ENCODE results near the gene SPOCK3. TPM values are rescaled to one million over a fixed set of nuclear protein-coding genes. Genes with fewer than 3 reads are reported as not detected.

SPOCK3 gene
- total RNA-seq, 4 donors from 2014 or later: not detected

DNA sequence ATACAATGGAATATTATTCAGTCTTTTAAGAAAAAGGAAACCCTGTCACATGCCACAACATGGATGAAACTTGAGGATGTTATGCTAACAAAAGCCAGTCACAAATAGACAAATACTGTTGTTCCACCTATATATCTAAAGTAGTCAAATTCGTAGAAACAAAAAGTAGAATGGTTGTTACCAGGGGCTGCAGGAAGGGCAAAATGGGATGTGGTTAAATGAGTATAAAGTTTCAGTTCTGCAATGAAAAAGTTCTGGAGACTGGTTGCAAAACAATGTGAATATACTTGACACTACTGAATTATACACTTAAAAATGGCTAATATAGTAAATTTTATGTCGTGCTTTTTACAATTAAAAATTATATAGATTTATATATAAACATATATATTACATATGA is 12.2 kb downstream of the SPOCK3 start:
- intact Hi-C loops (cut with DNase I; ENCODE audit: low total_unique reads): no loop called here
- no peak for DNase-seq (ENCODE audit: low spot score in 2 of 2)
- no peak for TF ChIP-seq POLR2A (IDR thresholded peaks at IDR 0.05)
- TF ChIP-seq, protein P1, sequence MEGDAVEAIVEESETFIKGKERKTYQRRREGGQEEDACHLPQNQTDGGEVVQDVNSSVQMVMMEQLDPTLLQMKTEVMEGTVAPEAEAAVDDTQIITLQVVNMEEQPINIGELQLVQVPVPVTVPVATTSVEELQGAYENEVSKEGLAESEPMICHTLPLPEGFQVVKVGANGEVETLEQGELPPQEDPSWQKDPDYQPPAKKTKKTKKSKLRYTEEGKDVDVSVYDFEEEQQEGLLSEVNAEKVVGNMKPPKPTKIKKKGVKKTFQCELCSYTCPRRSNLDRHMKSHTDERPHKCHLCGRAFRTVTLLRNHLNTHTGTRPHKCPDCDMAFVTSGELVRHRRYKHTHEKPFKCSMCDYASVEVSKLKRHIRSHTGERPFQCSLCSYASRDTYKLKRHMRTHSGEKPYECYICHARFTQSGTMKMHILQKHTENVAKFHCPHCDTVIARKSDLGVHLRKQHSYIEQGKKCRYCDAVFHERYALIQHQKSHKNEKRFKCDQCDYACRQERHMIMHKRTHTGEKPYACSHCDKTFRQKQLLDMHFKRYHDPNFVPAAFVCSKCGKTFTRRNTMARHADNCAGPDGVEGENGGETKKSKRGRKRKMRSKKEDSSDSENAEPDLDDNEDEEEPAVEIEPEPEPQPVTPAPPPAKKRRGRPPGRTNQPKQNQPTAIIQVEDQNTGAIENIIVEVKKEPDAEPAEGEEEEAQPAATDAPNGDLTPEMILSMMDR (IDR thresholded peaks at IDR 0.05): no peak
- WGBS, 2 donors: 73 to 82% methylated on average over 2 of the region's 2 CpGs
- no peak overlapping the region for H3K4me3 ChIP-seq (ENCODE audit: low read depth, poor library complexity, severe bottlenecking)

DNA sequence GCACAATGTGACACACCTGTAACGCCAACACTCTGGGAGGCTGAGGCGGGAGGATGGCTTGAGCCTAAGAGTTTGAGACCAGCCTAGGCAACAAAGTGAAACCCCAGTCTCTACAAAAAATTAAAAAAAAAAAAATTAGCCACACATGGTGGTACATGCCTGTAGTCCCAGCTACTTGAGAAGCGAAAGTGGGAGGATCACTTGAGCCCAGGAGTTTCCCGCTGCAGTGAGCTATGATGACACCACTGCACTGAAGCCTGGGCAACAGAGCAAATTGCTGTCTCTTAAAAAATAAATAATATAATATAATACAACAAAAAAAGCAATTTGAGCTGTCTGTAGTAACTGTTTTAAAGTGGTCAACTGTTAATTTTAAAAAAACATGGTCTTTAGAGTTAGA is 13.2 kb downstream of the SPOCK3 start:
- H3K4me3 ChIP-seq (ENCODE audit: low read depth, poor library complexity, severe bottlenecking): no peak overlapping the region
- TF ChIP-seq POLR2A (IDR thresholded peaks at IDR 0.05): no peak
- TF ChIP-seq, protein P1 (IDR thresholded peaks at IDR 0.05): no peak
- no peak for DNase-seq (ENCODE audit: low spot score in 2 of 2)
- intact Hi-C loops (cut with DNase I; ENCODE audit: low total_unique reads): no loop called here
- 90 to 94% methylated on average over 4 of the region's 4 CpGs for WGBS, 2 donors

DNA sequence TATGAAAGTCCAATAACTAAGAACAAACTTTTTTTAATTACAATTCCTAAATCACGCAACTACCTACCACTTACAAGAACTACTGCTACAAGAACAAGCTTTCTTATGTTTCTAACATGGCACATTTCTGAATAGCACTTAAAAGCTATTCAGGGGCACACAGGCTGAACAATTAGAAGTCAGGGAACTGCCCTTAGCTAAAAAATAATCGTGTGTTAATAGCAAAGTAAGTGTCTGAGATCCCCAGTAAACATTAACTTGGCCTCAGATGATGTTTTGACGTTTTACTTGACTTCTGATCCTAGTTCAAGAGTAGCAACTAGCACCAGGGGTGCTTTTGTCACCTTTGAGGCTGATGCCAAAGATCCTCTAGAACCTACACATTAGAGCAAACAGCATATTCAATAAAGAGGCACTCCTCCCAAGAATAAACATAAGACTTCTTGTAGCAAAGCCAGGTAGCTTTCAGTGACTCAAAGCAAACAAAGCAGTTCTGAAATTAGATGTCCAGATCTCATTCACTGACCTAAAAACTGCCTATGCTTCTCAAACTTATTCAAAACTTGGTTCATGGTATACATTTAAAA is 16.2 kb downstream of the SPOCK3 start:
- DNase-seq (ENCODE audit: low spot score in 2 of 2): no peak
- intact Hi-C loops (cut with DNase I; ENCODE audit: low total_unique reads): no loop called here
- TF ChIP-seq POLR2A (IDR thresholded peaks at IDR 0.05): no peak
- TF ChIP-seq, protein P1 (IDR thresholded peaks at IDR 0.05): no peak
- no peak overlapping the region for H3K4me3 ChIP-seq (ENCODE audit: low read depth, poor library complexity, severe bottlenecking)
- 50 to 53% methylated on average over 3 of the region's 3 CpGs for WGBS, 2 donors

DNA sequence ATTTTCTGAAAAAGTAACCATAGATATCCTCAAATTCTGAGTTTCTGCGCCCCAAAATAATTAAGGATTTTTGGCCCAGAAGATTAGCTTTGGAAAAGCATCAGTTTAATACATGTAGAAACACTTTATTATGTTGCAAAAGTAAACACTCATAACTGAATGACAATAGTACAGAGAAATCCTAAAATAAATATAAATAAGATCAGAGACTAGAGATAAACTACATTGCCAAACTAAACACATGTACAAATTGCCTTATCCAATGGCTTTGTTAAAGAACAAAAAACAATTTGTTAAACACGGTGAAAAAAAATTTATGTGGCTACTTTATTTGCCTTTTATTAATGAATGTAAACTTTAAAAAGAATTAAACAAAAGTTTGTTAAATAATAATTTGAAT is 17.5 kb downstream of the SPOCK3 start:
- DNase-seq (ENCODE audit: low spot score in 2 of 2): no peak
- 89 to 93% methylated on average over 2 of the region's 2 CpGs for WGBS, 2 donors
- intact Hi-C loops (cut with DNase I; ENCODE audit: low total_unique reads): no loop called here
- TF ChIP-seq POLR2A (IDR thresholded peaks at IDR 0.05): no peak
- TF ChIP-seq, protein P1 (IDR thresholded peaks at IDR 0.05): no peak
- no peak overlapping the region for H3K4me3 ChIP-seq (ENCODE audit: low read depth, poor library complexity, severe bottlenecking)

DNA sequence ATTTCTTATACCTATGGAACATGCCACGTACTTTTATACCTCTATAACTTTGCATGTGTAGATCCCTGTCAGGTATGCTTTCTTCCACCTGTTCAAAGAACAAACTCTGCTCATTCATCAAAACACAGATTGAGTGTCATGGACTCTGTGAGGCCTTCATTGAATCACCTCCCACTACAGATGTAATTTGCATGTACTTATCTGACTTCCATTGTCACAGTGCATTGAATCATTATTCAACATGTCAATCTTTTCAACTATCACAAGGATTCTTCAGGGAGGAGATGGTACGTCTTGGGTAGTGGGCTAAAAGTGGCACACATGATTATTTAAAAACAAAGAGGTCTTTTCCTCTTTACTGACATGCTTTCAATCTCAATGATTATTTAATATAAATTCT is 24.1 kb downstream of the SPOCK3 start:
- H3K4me3 ChIP-seq (ENCODE audit: low read depth, poor library complexity, severe bottlenecking): no peak overlapping the region
- intact Hi-C loops (cut with DNase I; ENCODE audit: low total_unique reads): no loop called here
- DNase-seq (ENCODE audit: low spot score in 2 of 2): no peak
- TF ChIP-seq POLR2A (IDR thresholded peaks at IDR 0.05): no peak
- TF ChIP-seq, protein P1 (IDR thresholded peaks at IDR 0.05): no peak
- WGBS, 2 donors: 76 to 85% methylated on average over 2 of the region's 2 CpGs
